HepG2 (cell line): ENCODE measurements around the gene CPNE8. TPM values are rescaled to one million over a fixed set of nuclear protein-coding genes. Genes with fewer than 3 reads are reported as not detected.

Experiments
- ATAC-seq: fragments of 200-7000 bp; cut with Tn5 transposase; 3 replicates; pipeline ENCODE4 v1.9.1; 2020; ENCODE audit warnings: mild to moderate bottlenecking, moderate library complexity
- BruUV-seq: library from RNA; stranded (reverse); fragments of 400-500 nt; replicated peaks from 2 replicates; lab custom pipeline; 2021; lab: Mats Ljungman, UMichigan
- CTCF ChIA-PET: fragments of 300-600 bp; formaldehyde crosslinking; extraction: SDS; loops from one replicate; lab custom pipeline; 2021; ENCODE audit warnings: low total read pairs, inconsistent platforms, low intra/inter-chr PET ratio; lab: Yijun Ruan, JAX
- POLR2A ChIA-PET: fragments of 350-600 bp; sonication (Branson Sonifier 250); formaldehyde crosslinking; loops from one replicate; lab custom pipeline; 2020; ENCODE audit warnings: antibody characterized with exemption, inconsistent platforms; lab: Yijun Ruan, JAX
- DNase-seq: peaks from one replicate; pipeline ENCODE4 v3.0.0-alpha.2; 2015; ENCODE audit warnings: low spot score
- FAIRE-seq: peaks from 3 replicates; lab custom pipeline; 2011; peaks lifted over from hg19 to GRCh38; lab: Jason Lieb, UNC
- H2AFZ ChIP-seq: one replicate; pipeline ENCODE4 v1.6.1; 2011; ENCODE audit warnings: low read length, inconsistent platforms
- H3K27ac ChIP-seq: fragments of 300-600 bp; 3 replicates; pipeline ENCODE4 v1.8.0; 2011; ENCODE audit warnings: mixed run types, mild to moderate bottlenecking, mixed read lengths, low read length, inconsistent platforms; ENCODE audit not compliant: insufficient read depth; ENCODE audit errors: extremely low read length
- H3K27me3 ChIP-seq, 2 experiments: fragments of 200-600 bp in 1 of 2; 2 replicates in 1 of 2; 3 replicates in 1 of 2; pipeline versions ENCODE4 v1.6.0 to v1.8.0; 2011; ENCODE audit warnings: low read length in 2 of 2, mild to moderate bottlenecking in 2 of 2, moderate library complexity in 2 of 2, inconsistent platforms in 1 of 2; ENCODE audit not compliant: insufficient read depth in 2 of 2, control insufficient read depth in 1 of 2
- H3K36me3 ChIP-seq, 2 experiments: fragments of 200-600 bp in 1 of 2; replicated peaks in 1 of 2; 2 replicates in 1 of 2; 3 replicates in 1 of 2; pipeline versions ENCODE4 v1.5.1 to v1.8.0; 2011; ENCODE audit warnings: low read length in 2 of 2, inconsistent platforms in 1 of 2; ENCODE audit not compliant: insufficient read depth in 2 of 2, control insufficient read depth in 1 of 2
- H3K4me1 ChIP-seq: 2 replicates; pipeline ENCODE4 v1.5.1; 2012; ENCODE audit warnings: low read length, inconsistent platforms; ENCODE audit not compliant: insufficient read depth
- H3K4me2 ChIP-seq: 2 replicates; pipeline ENCODE4 v1.6.0; 2011; ENCODE audit warnings: low read depth, low read length, inconsistent platforms
- H3K4me3 ChIP-seq, 3 experiments: fragments of 200-600 bp in 1 of 3; sonication (generic), shearing (Covaris generic) in 1 of 3; replicated peaks in 1 of 3; 2 replicates each; pipeline ENCODE4 v1.5.1; 2011 to 2016; ENCODE audit warnings: low read length in 3 of 3, inconsistent platforms in 2 of 3, low read depth in 2 of 3, mild to moderate bottlenecking in 2 of 3, control low read depth in 1 of 3, mixed read lengths in 1 of 3; ENCODE audit not compliant: insufficient read depth in 1 of 3
- H3K79me2 ChIP-seq: one replicate; pipeline ENCODE4 v1.6.1; 2011; ENCODE audit warnings: low read length, inconsistent platforms; ENCODE audit not compliant: insufficient read depth
- H3K9ac ChIP-seq: 2 replicates; pipeline ENCODE4 v1.6.0; 2011; ENCODE audit warnings: mild to moderate bottlenecking, low read depth, low read length, inconsistent platforms; ENCODE audit not compliant: insufficient read depth
- H3K9me3 ChIP-seq: 2 replicates; pipeline ENCODE4 v1.5.1; 2012; ENCODE audit warnings: mild to moderate bottlenecking, low read length
- H4K20me1 ChIP-seq: 2 replicates; pipeline ENCODE4 v1.6.0; 2011; ENCODE audit warnings: inconsistent platforms, mild to moderate bottlenecking, low read length, moderate library complexity; ENCODE audit not compliant: insufficient read depth
- CCAR2 ChIP-seq: fragments of 200-400 bp; formaldehyde crosslinking; optimal IDR thresholded peaks from 2 replicates; pipeline ENCODE3; 2018; ENCODE audit warnings: low read depth, mild to moderate bottlenecking, low read length, moderate library complexity
- FOSL2 ChIP-seq: sonication (generic); formaldehyde crosslinking; IDR thresholded peaks from 2 replicates; pipeline ENCODE4 v1.4.0; 2020; ENCODE audit warnings: missing genetic modification reagents
- FOXA3 ChIP-seq: IDR thresholded peaks from 2 replicates; pipeline ENCODE4 v1.6.1; 2016; ENCODE audit warnings: missing genetic modification reagents, missing compliant biosample characterization
- HNF4G ChIP-seq, 2 experiments: sonication (generic) in 1 of 2; formaldehyde crosslinking in 1 of 2; IDR thresholded peaks; 2 replicates each; pipeline versions ENCODE4 v1.4.0 to v1.6.1; 2011 to 2020; ENCODE audit warnings: borderline replicate concordance in 2 of 2, low read depth in 2 of 2, mild to moderate bottlenecking in 2 of 2, low read length in 1 of 2, missing genetic modification reagents in 1 of 2, moderate library complexity in 1 of 2
- HNRNPH1 ChIP-seq: fragments of 200-400 bp; formaldehyde crosslinking; optimal IDR thresholded peaks from 2 replicates; pipeline ENCODE3; 2017; ENCODE audit warnings: mild to moderate bottlenecking, low read depth, low read length
- HNRNPL ChIP-seq: fragments of 200-400 bp; formaldehyde crosslinking; IDR thresholded peaks from 2 replicates; pipeline ENCODE4 v1.6.1; 2017; ENCODE audit warnings: mild to moderate bottlenecking, low read depth, low read length
- HOXA9 ChIP-seq: sonication (generic); formaldehyde crosslinking; IDR thresholded peaks from 2 replicates; pipeline ENCODE4 v1.8.1; 2022; ENCODE audit warnings: missing genetic modification reagents, mild to moderate bottlenecking, moderate library complexity, borderline replicate concordance
- LCORL ChIP-seq, 2 experiments: fragments of 450-650 bp in 1 of 2; sonication (generic) in 1 of 2; formaldehyde crosslinking in 1 of 2; IDR thresholded peaks; 2 replicates each; pipeline versions ENCODE4 v1.5.0 to v1.6.1; 2017 to 2020; ENCODE audit warnings: antibody characterized with exemption in 1 of 2, missing genetic modification reagents in 1 of 2
- MZF1 ChIP-seq: sonication (generic); formaldehyde crosslinking; IDR thresholded peaks from 2 replicates; pipeline ENCODE4 v1.8.1; 2023; ENCODE audit warnings: mild to moderate bottlenecking, missing genetic modification reagents, borderline replicate concordance
- SALL2 ChIP-seq: sonication (generic); formaldehyde crosslinking; IDR thresholded peaks from 2 replicates; pipeline ENCODE4 v1.8.1; 2023; ENCODE audit warnings: mild to moderate bottlenecking, missing genetic modification reagents, inconsistent platforms
- SOX5 ChIP-seq: IDR thresholded peaks from 2 replicates; pipeline ENCODE4 v1.6.1; 2016; ENCODE audit warnings: borderline replicate concordance
- SP2 ChIP-seq: sonication (generic); formaldehyde crosslinking; IDR thresholded peaks from 2 replicates; pipeline ENCODE4 v1.5.1; 2020; ENCODE audit warnings: mild to moderate bottlenecking, missing genetic modification reagents
- SPEN ChIP-seq: sonication (generic); formaldehyde crosslinking; IDR thresholded peaks from 2 replicates; pipeline ENCODE4 v1.5.1; 2020; ENCODE audit warnings: low read depth, mild to moderate bottlenecking, missing genetic modification reagents
- ZBTB4 ChIP-seq: sonication (generic); formaldehyde crosslinking; IDR thresholded peaks from 2 replicates; pipeline ENCODE4 v1.4.0; 2020; ENCODE audit warnings: missing genetic modification reagents, mild to moderate bottlenecking, borderline replicate concordance
- ZFP82 ChIP-seq: sonication (generic); formaldehyde crosslinking; IDR thresholded peaks from 2 replicates; pipeline ENCODE4 v1.5.1; 2020; ENCODE audit warnings: mild to moderate bottlenecking, missing genetic modification reagents, borderline replicate concordance
- ZNF136 ChIP-seq: sonication (generic); formaldehyde crosslinking; IDR thresholded peaks from 2 replicates; pipeline ENCODE4 v1.8.1; 2022; ENCODE audit warnings: low read depth, mild to moderate bottlenecking, moderate library complexity, missing genetic modification reagents
- ZNF530 ChIP-seq: sonication (generic); formaldehyde crosslinking; IDR thresholded peaks from 2 replicates; pipeline ENCODE4 v1.5.0; 2020; ENCODE audit warnings: low read depth, mild to moderate bottlenecking, missing genetic modification reagents
- ZNF614 ChIP-seq: IDR thresholded peaks from 2 replicates; pipeline ENCODE4 v1.6.1; 2018; ENCODE audit warnings: missing biosample characterization, missing genetic modification reagents, inconsistent platforms, borderline replicate concordance
- ZNF629 ChIP-seq: sonication (generic); formaldehyde crosslinking; conservative IDR thresholded peaks from 2 replicates; pipeline ENCODE4 v1.5.0; 2020; ENCODE audit warnings: missing genetic modification reagents
- ZNF713 ChIP-seq: sonication (generic); formaldehyde crosslinking; IDR thresholded peaks from 2 replicates; pipeline ENCODE4 v1.4.0; 2020; ENCODE audit warnings: mild to moderate bottlenecking, missing genetic modification reagents
- ZNF777 ChIP-seq: sonication (generic); formaldehyde crosslinking; IDR thresholded peaks from 2 replicates; pipeline ENCODE4 v1.4.0; 2020; ENCODE audit warnings: missing genetic modification reagents
- ZSCAN25 ChIP-seq: sonication (generic); formaldehyde crosslinking; IDR thresholded peaks from 2 replicates; pipeline ENCODE4 v1.8.0; 2022; ENCODE audit warnings: mild to moderate bottlenecking, missing genetic modification reagents
- WGBS: methylation state at CpG from one replicate; pipeline ENCODE4 v1.1.6; 2017; ENCODE audit warnings: low lambda C conversion rate; 5-methylcytosine and 5-hydroxymethylcytosine counted together
- in situ Hi-C: cut with HindIII; loops from 2 replicates; pipeline ENCODE4 v1.10.0; 2017; ENCODE audit warnings: low pct_unique_long_range_greater_than_20kb; ENCODE audit not compliant: extremely low pct_ligation_motif_present
- intact Hi-C: fragments of 100-400 bp; cut with micrococcal nuclease; formaldehyde crosslinking; loops from one replicate; pipeline ENCODE4 v1.10.0; 2022; ENCODE audit not compliant: unreplicated experiment
- polyA plus RNA-seq, 8 experiments: library from polyadenylated mRNA; depleted of rRNA in 3 of 8; stranded (reverse) in 7 of 8; unstranded in 1 of 8; fragments of >200 nt; fragmentation: Illumina TruSeq in 4 of 8; extraction: Trizol in 4 of 8; gene quantifications; 2 replicates each; pipeline versions ENCODE4 v1.2.1 to v1.2.3, GENCODE V29; 2011 to 2016; ENCODE audit warnings: low read depth in 4 of 8, missing spikeins in 1 of 8, mixed read lengths in 1 of 8; ENCODE audit not compliant: insufficient read depth in 1 of 8
- total RNA-seq, 5 experiments: library from RNA; depleted of rRNA; stranded (reverse); fragments of >200 nt; fragmentation: Illumina TruSeq; extraction: Trizol; gene quantifications; 2 replicates each; pipeline ENCODE4 v1.2.3, GENCODE V29; 2016; ENCODE audit warnings: low read depth in 1 of 5

The CPNE8 gene
- total and polyA plus RNA-seq, 2 of the 13 experiments (the other 11 are each of a cell fraction or from before 2014, with no cell fraction given) = 2.4 to 2.7 TPM

GRCh38 chr12:38930990-38931389 lies 25.6 kb upstream of the CPNE8 start:
- CTCF ChIA-PET = no interaction called here

More at GRCh38 chr12:38930990-38931389, 25.6 kb upstream of the CPNE8 start:
- Histone ChIP-seq H3K9ac (no peak overlapping the region), H3K9me3 (no peaks in the 10 kb centered on the region), H2AFZ (no peak overlapping the region), H3K36me3 (no peaks in the 10 kb centered on the region), H3K4me1 (peaks cover 11% of the 10 kb centered on the region), H3K27me3 (no peaks in the 10 kb centered on the region), H3K27ac (no peak overlapping the region), H3K4me3 (no peak overlapping the region), H3K4me2 (peak overlapping the region; percentile 19; the same call in 1 of the 2 replicates), H3K79me2 (no peaks in the 10 kb centered on the region), H4K20me1 (no peaks in the 10 kb centered on the region)
- POLR2A ChIA-PET = no interaction called here
- peak; percentile 4 for DNase-seq
- TF ChIP-seq CCAR2 = no peak
- TF ChIP-seq FOXA3 = 0 out of 2 replicates have a peak, but pooled peaks have one; percentile 32
- TF ChIP-seq ZNF136 (CRISPR knock-in tag) = no peak
- TF ChIP-seq SPEN (CRISPR knock-in tag) = no peak
- no peak for TF ChIP-seq ZSCAN25 (CRISPR knock-in tag)
- TF ChIP-seq SOX5 (CRISPR knock-in tag) = peak; percentile 47; the same call in 1 of the 2 replicates
- TF ChIP-seq HOXA9 (CRISPR knock-in tag) = no peak
- no peak for TF ChIP-seq ZNF713 (CRISPR knock-in tag)
- no peak for TF ChIP-seq HNRNPH1
- peak; percentile 51 for TF ChIP-seq FOSL2 (CRISPR knock-in tag)
- TF ChIP-seq HNF4G (IDR thresholded peaks at IDR 0.05; ENCODE audit: borderline replicate concordance, low read depth, low read length) = no peak
- no peak for TF ChIP-seq HNF4G (CRISPR knock-in tag; IDR thresholded peaks at IDR 0.05; ENCODE audit: borderline replicate concordance, low read depth)
- TF ChIP-seq ZNF614 (CRISPR knock-in tag) = no peak
- no peak for TF ChIP-seq ZNF530 (CRISPR knock-in tag)
- TF ChIP-seq ZNF629 (CRISPR knock-in tag) = no peak
- no peak for TF ChIP-seq LCORL (IDR thresholded peaks at IDR 0.05)
- no peak for TF ChIP-seq LCORL (CRISPR knock-in tag; IDR thresholded peaks at IDR 0.05)
- no peak for TF ChIP-seq ZNF777 (CRISPR knock-in tag)
- TF ChIP-seq SP2 = no peak
- TF ChIP-seq HNRNPL = no peak
- no peak for TF ChIP-seq ZBTB4
- no peak for TF ChIP-seq MZF1 (CRISPR knock-in tag)
- no peak for TF ChIP-seq SALL2 (CRISPR knock-in tag)
- no peak for TF ChIP-seq ZFP82 (CRISPR knock-in tag)
- intact Hi-C loops (no loop called here), in situ Hi-C loops (no loop called here)
- no peak for FAIRE-seq
- WGBS = 2% methylated on average over 4 of the region's 4 CpGs
- ATAC-seq = peak; percentile 56; the same call in 2 of the 3 replicates
- BruUV-seq = no TSS peak
